GM10248 (cell line): Measurements from ENCODE around the gene FAM50B.

Source experiments
- CTCF ChIA-PET: fragments of 300-600 bp; sonication (Branson Sonifier 250); formaldehyde crosslinking; extraction: SDS; loops from one replicate; lab custom pipeline; 2021; ENCODE audit warnings: antibody characterized with exemption; lab: Yijun Ruan, JAX
- POLR2A ChIA-PET: fragments of 350-650 bp; sonication (Branson Sonifier 250); formaldehyde crosslinking; extraction: SDS; loops from one replicate; lab custom pipeline; 2020; ENCODE audit warnings: antibody characterized with exemption; lab: Yijun Ruan, JAX
- DNase-seq: peaks from one replicate; pipeline ENCODE4 v3.0.0; 2012; ENCODE audit errors: extremely low spot score
- TF ChIP-seq, protein P1 (sequence below): IDR thresholded peaks from 2 replicates; pipeline ENCODE4 v1.5.1; 2012; ENCODE audit warnings: mild to moderate bottlenecking, low read depth; ENCODE audit errors: extremely low read depth, missing control alignments, control extremely low read depth

The FAM50B gene

GRCh38 chr6:3888153-3888957, 39.2 kb downstream of the FAM50B start:
- POLR2A ChIA-PET, result no interaction called here

GRCh38 chr6:3890047-3890446, 40.9 kb downstream of the FAM50B start:
- ChIA-PET POLR2A (no interaction called here), CTCF (no interaction called here)
- DNase-seq, result no peak
- TF ChIP-seq, protein P1, sequence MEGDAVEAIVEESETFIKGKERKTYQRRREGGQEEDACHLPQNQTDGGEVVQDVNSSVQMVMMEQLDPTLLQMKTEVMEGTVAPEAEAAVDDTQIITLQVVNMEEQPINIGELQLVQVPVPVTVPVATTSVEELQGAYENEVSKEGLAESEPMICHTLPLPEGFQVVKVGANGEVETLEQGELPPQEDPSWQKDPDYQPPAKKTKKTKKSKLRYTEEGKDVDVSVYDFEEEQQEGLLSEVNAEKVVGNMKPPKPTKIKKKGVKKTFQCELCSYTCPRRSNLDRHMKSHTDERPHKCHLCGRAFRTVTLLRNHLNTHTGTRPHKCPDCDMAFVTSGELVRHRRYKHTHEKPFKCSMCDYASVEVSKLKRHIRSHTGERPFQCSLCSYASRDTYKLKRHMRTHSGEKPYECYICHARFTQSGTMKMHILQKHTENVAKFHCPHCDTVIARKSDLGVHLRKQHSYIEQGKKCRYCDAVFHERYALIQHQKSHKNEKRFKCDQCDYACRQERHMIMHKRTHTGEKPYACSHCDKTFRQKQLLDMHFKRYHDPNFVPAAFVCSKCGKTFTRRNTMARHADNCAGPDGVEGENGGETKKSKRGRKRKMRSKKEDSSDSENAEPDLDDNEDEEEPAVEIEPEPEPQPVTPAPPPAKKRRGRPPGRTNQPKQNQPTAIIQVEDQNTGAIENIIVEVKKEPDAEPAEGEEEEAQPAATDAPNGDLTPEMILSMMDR, result no peak

More at GRCh38 chr6:3888153-3888957, 39.2 kb downstream of the FAM50B start:
- no peak for DNase-seq
- CTCF ChIA-PET, result interaction anchor here (0.9 to 2.3 kb wide), 11 partner anchors 11 to 609 kb away, joined by 3 to 15 read pairs (median 4); partner anchors contain the start of gene FAM50B
- TF ChIP-seq, protein P1, result no peak

DNA sequence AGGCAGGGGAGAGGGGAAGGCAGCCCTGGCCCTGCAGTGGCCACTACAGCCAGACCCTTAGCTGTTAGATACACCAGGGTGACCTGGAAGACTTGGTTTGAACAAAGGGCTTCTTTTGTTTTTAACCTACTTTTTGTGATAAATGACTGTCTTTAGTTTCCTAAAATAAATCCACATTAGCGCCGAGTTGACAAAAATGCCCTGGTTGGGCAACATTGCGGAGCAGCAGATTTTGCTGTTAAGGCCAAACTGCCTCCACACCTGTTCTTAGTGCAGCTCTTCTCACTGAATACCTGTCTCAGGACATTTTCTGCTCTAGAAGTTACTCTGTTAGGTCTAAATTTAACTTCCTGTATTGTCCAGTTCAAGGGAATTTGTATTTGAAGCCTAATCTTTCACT, 42.7 kb downstream of the FAM50B start:
- ChIA-PET POLR2A (no interaction called here), CTCF (no interaction called here)
- DNase-seq, result no peak
- TF ChIP-seq, protein P1, result no peak

DNA sequence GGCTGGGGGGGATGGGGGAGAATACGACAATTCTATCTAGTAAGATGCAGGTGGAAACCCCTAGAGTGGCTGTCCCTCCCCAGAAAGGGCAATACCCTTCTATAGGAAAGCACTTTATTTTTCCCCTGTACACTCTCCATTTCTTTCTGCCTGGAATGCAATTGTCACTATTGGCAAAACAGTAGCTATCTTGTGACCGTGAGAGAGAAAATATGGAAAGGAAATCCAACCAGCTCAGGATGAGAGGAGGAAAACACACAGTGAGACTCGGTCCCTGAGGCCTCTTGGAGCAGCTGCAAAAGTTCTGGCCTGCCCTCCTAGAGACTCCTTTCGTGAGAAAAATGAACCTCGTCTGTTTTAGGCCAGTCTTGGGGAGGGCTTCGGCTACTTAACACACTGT, 43.4 kb downstream of the FAM50B start:
- no peak for DNase-seq
- ChIA-PET CTCF (interaction anchor here (1.0 to 1.3 kb wide), 2 partner anchors 149 to 151 kb away, joined by 3 to 4 read pairs; no protein-coding TSS in a partner anchor), POLR2A (no interaction called here)
- TF ChIP-seq, protein P1, result no peak

DNA sequence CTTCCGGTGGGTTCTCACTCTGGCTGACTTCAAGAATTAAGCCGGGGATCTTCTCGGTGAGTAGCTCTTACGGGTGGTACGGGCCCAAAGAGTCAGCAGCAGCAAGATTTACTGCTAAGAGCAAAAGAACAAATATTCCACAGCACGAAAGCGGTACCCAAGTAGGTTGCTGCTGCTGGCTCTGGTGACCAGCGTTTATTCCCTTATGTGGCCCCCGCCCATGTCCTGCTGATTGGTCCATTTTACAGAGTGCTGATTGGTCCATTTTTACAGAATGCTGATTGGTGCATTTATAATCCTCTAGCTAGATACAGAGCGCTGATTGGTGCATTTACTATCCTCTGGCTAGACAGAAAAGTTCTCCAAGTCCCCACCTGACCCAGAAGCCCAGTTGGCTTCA, 44.3 kb downstream of the FAM50B start:
- DNase-seq, result no peak
- ChIA-PET CTCF (interaction anchor here (1.3 kb wide), 1 partner anchor 150 kb away, joined by 4 read pairs; no protein-coding TSS in a partner anchor), POLR2A (no interaction called here)
- TF ChIP-seq, protein P1, result no peak

- DNase-seq, result no peak
- TF ChIP-seq, protein P1, result no peak
- ChIA-PET CTCF (interaction anchor here (1.3 kb wide), 1 partner anchor 150 kb away, joined by 4 read pairs; no protein-coding TSS in a partner anchor), POLR2A (no interaction called here)
These were observed 44.7 kb downstream of the FAM50B start for GRCh38 chr6:3893917-3894316.
